Measurements from ENCODE around the gene TRIP11.

The TRIP11 gene

GRCh38 chr14:91920526-91920925 is 119.3 kb downstream of the TRIP11 start:
- H3K27me3 ChIP-seq, result no peaks in the 10 kb centered on the region
- no peaks in the 10 kb centered on the region for H4K20me1 ChIP-seq
- H3K4me3 ChIP-seq, result no peak overlapping the region
- H3K27ac ChIP-seq, result no peak overlapping the region
- no peak overlapping the region for H3K9ac ChIP-seq
- no peak for TF ChIP-seq Cebpa-rat (IDR thresholded peaks at IDR 0.05)
- H3K36me3 ChIP-seq, result no peaks in the 10 kb centered on the region
- peaks cover 0 to under 1% (median 0%) of the 10 kb centered on the region in 11 experiments; a peak in 1 of 22 replicates for H3K9me3 ChIP-seq (replicated peaks in 1 of 11)
- H3K4me1 ChIP-seq, result peaks cover 0 to 11% (median 2%) of the 10 kb centered on the region in 10 experiments; a peak in 4 of 20 replicates
- no peak overlapping the region for H3K4me2 ChIP-seq

DNA sequence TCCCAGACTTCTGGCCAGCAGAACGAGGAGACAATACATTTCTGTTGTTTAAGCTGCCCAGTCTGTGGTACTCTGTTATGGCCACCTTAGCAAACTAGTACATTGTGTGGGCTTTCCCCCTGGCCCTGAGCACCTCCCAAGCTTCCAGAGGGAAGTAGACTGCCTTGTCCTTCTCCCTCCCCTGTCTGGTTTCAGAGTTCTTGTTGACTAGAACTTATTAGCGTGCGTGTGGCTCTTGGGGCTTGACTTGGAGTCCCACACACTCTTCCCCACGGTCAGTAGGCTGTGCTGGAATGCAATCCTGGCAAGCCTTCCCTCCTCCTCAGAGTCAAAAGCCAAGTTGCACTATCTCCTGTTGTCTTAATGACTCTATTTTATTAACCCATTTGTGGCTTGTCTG is 120.0 kb downstream of the TRIP11 start:
- Histone ChIP-seq H3K9me3 (replicated peaks in 1 of 11) (peaks cover 0 to 8% (median 2%) of the 10 kb centered on the region in 11 experiments; a peak in 7 of 22 replicates), H4K20me1 (no peaks in the 10 kb centered on the region), H3K9ac (no peak overlapping the region), H3K4me3 (no peak overlapping the region), H3K27ac (no peak overlapping the region), H3K27me3 (no peaks in the 10 kb centered on the region), H3K4me1 (peaks cover 0 to 5% (median 0%) of the 10 kb centered on the region in 10 experiments; a peak in 4 of 20 replicates), H3K4me2 (no peak overlapping the region), H3K36me3 (no peaks in the 10 kb centered on the region)
- no peak for TF ChIP-seq Cebpa-rat (IDR thresholded peaks at IDR 0.05)

- Histone ChIP-seq H3K27me3 (no peaks in the 10 kb centered on the region), H4K20me1 (no peaks in the 10 kb centered on the region), H3K36me3 (no peaks in the 10 kb centered on the region), H3K4me2 (no peak overlapping the region), H3K9me3 (replicated peaks in 1 of 11) (peaks cover 0 to 9% (median 4%) of the 10 kb centered on the region in 11 experiments; a peak in 7 of 22 replicates), H3K4me3 (no peak overlapping the region), H3K27ac (no peak overlapping the region), H3K4me1 (0 out of 20 replicates have a peak, but pooled peaks cover 0 to 3% (median 0%) of the 10 kb centered on the region in 10 experiments), H3K9ac (no peak overlapping the region)
- TF ChIP-seq Cebpa-rat (IDR thresholded peaks at IDR 0.05), result no peak
Measured at GRCh38 chr14:91918186-91918883, 121.5 kb downstream of the TRIP11 start.

Measured in BLaER1 treated with 17β-estradiol and CSF1 and Interleukin-3, amounts not matched to agents 10 nM and 100 nM (cell line).